Measurements from ENCODE around the gene XRCC3.
A peak's percentile ranks its signal among the peaks of the same experiment; 100 is the strongest.

The XRCC3 gene

GRCh38 chr14:103663506-103663905 lies 51.7 kb downstream of the XRCC3 start:
- DNase-seq = no peak

DNA sequence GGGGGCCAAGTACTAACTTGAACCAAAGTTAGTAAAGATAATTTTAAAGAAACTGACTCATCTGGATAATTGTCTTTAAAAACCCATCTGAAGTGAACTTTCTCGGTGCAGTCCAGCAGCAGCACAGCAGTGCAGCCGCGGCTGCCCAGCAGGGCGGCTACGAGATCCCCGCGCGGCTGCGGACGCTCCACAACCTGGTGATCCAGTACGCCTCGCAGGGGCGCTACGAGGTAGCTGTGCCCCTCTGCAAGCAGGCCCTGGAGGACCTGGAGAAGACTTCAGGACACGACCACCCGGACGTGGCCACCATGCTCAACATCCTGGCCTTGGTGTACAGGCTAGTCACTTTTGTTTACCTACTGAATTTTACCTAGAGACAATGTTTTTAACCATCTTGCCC lies 52.7 kb downstream of the XRCC3 start:
- no peak for DNase-seq

DNA sequence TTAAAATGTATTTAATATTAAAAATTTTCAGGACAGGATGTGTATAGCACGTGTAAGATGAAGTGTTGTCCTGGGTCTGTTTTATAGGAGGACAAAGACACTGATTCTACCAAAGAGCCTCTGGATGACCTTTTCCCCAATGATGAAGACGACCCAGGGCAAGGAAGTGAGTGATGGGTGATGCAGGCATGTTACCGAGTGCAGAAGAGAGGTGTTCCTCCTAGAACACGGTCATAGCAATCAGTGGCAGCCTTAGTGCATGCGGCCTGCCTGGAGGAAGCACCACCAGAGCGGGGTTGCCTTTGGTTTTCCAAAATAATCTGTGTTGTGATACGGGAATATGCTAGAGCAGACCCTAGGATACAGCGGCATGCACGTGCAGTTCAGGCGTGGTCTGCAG lies 53.2 kb downstream of the XRCC3 start:
- no peak for DNase-seq

- no peak for DNase-seq
These were observed 55.6 kb downstream of the XRCC3 start for GRCh38 chr14:103659631-103660030.

GRCh38 chr14:103657471-103657870 lies 57.8 kb downstream of the XRCC3 start:
- peak; percentile 69 for DNase-seq

- DNase-seq = no peak
These were observed 58.5 kb downstream of the XRCC3 start for GRCh38 chr14:103656756-103657133.

- DNase-seq = no peak
These were observed 59.1 kb downstream of the XRCC3 start for GRCh38 chr14:103656031-103656755.

GRCh38 chr14:103654619-103655018 lies 60.6 kb downstream of the XRCC3 start:
- no peak for DNase-seq

DNA sequence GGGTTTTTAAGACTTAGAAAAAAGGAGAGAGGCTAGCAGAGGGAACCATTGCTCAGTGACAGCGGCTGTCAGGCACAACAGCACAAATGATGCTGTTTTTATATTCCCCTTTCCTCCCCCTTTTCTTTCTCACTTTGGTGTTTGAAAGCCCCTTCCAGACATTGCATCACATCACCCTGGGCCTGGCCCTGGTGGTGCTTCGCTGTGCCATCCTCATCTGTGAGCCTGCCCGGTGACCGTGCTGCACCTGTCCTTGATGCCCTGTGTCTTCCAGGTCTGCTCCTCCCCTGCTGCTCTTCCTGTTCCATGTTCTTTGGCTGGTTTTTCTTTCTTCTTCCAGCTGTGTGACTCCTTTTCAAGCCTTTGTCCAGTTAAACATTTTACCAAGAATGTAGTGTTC lies 61.4 kb downstream of the XRCC3 start:
- no peak for DNase-seq

DNA sequence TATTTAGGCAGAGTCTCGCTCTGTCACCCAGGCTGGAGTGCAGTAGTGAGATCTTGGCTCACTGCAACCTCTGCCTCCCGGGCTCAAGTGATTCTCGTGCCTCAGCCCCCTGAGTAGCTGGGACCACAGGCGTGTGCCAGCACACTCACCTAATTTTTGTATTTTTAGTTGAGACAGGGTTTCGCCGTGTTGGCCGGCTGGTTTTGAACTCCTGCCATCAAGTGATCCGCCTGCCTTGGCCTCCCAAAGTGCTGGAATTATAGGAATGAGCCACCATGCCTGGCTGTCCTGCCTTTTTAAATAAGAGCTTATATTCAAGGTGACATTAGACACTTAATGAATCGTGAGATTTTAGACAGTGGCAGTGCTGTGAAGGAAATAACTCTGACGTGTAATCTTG lies 61.9 kb downstream of the XRCC3 start:
- peak; percentile 51 for DNase-seq

GRCh38 chr14:103652806-103653205 lies 62.4 kb downstream of the XRCC3 start:
- DNase-seq = no peak

DNA sequence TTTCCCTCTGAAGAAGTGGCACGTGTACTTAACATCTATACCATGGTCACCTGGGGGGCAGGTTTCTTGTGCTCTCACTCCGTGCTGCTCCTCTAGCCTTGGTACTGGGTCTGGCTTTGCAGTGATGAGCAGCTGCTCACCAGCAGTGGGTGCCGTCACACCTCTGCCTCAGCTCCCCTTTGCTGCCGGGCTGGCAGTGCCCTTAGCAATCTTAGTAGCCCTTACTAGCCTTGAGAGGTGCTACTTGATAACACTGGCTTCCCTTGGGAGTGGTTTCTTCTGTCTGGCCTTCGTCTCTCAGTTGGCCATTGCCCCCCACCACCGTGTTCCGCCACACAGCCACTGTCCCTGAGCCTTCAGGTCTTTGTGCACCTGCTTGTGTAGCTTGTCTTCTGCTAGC lies 63.7 kb downstream of the XRCC3 start:
- DNase-seq = no peak

- no peak for DNase-seq
These were observed 65.0 kb downstream of the XRCC3 start for GRCh38 chr14:103650213-103650612.

DNA sequence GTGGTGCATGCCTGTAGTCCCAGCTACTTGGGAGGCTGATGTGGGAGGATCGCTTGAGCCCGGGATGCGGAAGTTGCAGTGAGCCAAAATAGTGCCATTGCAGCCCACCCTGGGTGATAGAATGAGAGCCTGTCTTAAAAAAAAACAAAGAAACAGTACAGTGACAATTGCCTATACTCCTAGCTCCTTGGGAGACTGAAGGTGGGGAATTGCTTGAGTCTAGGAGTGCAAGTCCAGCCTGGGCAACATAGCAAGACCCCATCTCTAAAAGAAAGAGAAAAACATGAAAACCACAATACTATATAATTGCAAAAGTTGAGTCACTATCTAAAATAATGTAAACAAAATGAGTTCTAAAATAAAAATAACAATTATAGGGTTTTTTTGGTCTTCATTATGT lies 66.2 kb downstream of the XRCC3 start:
- DNase-seq = no peak

Measured in fibroblast of skin of scalp (primary cell).